ENCODE results near the gene TLE6. TPM values are rescaled to one million over a fixed set of nuclear protein-coding genes. Genes with fewer than 3 reads are reported as not detected.
A peak's percentile ranks its signal among the peaks of the same experiment; 100 is the strongest.

Gene TLE6
- total and polyA plus RNA-seq, 2 of the 13 experiments (the other 11 are each of a cell fraction or from before 2014, with no cell fraction given), result 0.24 to 5.5 TPM

GRCh38 chr19:2942928-2943640 lies 34.3 kb upstream of the TLE6 start (continued):
- no peak for TF ChIP-seq KIAA2018 (CRISPR knock-in tag; IDR thresholded peaks at IDR 0.05; ENCODE audit: borderline replicate concordance)
- no peak for TF ChIP-seq ELK4 (CRISPR knock-in tag; IDR thresholded peaks at IDR 0.05; ENCODE audit: borderline replicate concordance)
- no peak for TF ChIP-seq ZNF280D (CRISPR knock-in tag; IDR thresholded peaks at IDR 0.05)
- TF ChIP-seq SMYD3 (CRISPR knock-in tag; IDR thresholded peaks at IDR 0.05), result no peak
- TF ChIP-seq IKZF1 (IDR thresholded peaks at IDR 0.05), result no peak
- TF ChIP-seq BORCS8-MEF2B (CRISPR knock-in tag; IDR thresholded peaks at IDR 0.05), result no peak
- no peak for TF ChIP-seq PRDM10 (CRISPR knock-in tag; IDR thresholded peaks at IDR 0.05; ENCODE audit: low read depth)
- no peak for TF ChIP-seq AGO2 (optimal IDR thresholded peaks at IDR 0.05; ENCODE audit: low read depth, low read length)
- no peak for TF ChIP-seq NFYB (CRISPR knock-in tag; IDR thresholded peaks at IDR 0.05)
- TF ChIP-seq ZNF674 (CRISPR knock-in tag; IDR thresholded peaks at IDR 0.05; ENCODE audit: low read depth), result no peak
- peak; percentile 73 for TF ChIP-seq SAP130 (CRISPR knock-in tag; IDR thresholded peaks at IDR 0.05; ENCODE audit: low read depth)
- TF ChIP-seq JUND (CRISPR knock-in tag; IDR thresholded peaks at IDR 0.05), result no peak

Data from HepG2 (cell line).